Activated CD8-positive, alpha-beta memory T cell treated with anti-CD3 and anti-CD28 coated beads, Interleukin-2, amount 50 U/mL, for 1 hour (primary cell): ENCODE measurements around the gene ASXL2.
"Not testable (repeated sequence)": the region's sequence is repeated elsewhere in the genome, so short reads cannot be mapped to it uniquely, and the experiment has no call there.

Experiments
- DNase-seq: peaks from one replicate; pipeline ENCODE4 v3.0.0-alpha.2; 2020; ENCODE audit errors: extremely low read depth

Gene ASXL2

DNA sequence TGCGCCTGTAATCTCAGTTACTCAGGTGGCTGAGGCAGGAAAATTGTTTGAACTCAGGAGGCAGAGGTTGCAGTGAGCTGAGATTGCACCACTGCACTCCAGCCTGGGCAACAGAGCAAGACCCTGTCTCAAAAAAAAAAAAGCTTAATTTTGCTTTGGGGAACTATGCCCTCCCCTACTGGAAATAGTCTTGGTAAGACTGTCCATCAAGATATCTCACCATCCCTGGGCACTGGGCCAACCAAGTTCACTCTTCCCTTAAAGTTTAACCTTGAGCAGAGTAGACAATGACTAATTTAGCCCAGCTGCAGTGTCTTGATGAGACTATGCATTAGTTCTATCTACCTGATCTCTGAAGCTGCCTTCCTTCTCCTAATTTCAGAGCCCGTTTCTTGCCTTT, 44.7 kb downstream of the ASXL2 start:
- DNase-seq = no peak

DNA sequence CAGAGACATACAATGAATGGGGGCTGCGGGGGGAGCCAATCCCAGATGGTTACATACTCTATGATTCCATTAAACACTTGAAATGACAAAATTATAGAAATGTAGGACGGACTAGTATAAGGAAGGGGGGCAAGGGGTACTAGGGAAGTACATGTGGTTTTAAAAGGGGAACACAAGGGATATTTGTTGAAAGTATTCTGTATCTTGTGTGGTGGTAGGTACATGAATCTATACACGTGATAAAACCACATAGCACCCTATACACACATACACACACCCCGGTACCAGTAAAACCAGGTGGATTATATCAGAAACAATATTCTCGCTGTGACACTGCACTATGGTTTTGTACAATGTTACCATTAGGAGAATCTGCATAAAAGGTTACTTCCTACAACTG, 45.4 kb downstream of the ASXL2 start:
- no peak for DNase-seq

DNA sequence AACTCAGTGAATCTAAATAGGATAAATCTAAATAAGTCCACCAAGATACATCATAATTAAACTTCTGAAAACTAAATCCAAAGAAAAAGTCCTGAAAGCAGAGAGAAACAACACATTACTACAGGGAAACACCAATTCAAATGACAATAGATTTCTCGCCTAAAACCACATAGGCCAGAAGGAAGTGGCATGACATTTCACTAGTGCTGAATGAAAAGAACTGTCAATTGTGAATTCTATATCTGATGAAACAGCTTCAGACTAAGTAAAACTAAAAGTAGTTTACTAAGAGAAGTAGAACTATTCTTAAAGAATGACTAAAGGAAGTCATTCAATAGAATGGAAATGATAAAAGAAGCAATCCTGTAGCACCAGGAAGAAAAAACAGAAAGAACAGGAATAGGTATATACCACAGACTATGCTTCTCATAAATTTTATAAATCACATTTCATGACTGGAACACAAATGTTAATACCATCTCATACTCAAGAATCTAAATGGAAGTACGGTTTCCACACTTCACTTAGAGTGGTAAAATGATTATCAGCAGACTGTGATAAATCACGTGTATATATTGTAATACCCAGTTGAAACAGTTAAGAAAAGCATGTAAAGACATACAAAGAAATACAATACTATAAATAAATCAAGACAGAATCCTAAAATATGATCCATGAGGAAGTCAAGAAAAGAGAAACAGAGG, 46.4 kb downstream of the ASXL2 start:
- no peak for DNase-seq

DNA sequence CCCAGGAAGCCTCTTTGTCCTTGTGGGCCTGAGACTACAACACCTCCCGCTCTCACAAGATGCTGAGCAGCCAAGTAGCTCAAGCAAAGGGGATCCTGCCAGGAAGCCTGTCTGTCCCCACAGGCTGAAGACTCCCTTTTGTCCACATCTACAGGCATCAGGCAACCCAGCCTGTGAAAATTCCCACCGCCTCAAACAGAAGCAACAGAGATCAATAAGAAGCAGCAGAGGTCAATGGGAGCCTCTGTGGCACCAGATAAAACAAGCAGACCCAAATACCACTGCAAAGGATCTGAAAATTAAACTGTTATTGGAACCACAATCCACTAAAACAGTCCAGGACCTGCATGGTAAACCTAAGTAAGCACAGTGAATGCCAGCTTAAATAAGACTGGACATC, 48.5 kb downstream of the ASXL2 start:
- no peak for DNase-seq

DNA sequence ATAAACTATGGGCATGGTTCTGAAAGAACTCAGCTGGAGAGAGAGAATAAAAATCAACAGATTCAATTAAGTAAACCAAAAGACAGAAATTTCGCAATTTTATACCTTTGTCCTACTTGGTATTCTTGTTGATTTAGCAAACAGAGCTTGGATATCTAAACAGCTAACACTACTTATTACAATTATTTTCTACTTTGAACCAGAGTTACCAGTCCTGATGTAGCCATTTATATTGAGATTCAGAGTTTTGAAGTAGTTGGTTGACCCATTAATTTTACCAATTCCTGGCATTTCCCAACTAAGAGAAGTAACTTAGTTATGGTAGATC, 48.9 kb downstream of the ASXL2 start:
- DNase-seq = no peak

DNA sequence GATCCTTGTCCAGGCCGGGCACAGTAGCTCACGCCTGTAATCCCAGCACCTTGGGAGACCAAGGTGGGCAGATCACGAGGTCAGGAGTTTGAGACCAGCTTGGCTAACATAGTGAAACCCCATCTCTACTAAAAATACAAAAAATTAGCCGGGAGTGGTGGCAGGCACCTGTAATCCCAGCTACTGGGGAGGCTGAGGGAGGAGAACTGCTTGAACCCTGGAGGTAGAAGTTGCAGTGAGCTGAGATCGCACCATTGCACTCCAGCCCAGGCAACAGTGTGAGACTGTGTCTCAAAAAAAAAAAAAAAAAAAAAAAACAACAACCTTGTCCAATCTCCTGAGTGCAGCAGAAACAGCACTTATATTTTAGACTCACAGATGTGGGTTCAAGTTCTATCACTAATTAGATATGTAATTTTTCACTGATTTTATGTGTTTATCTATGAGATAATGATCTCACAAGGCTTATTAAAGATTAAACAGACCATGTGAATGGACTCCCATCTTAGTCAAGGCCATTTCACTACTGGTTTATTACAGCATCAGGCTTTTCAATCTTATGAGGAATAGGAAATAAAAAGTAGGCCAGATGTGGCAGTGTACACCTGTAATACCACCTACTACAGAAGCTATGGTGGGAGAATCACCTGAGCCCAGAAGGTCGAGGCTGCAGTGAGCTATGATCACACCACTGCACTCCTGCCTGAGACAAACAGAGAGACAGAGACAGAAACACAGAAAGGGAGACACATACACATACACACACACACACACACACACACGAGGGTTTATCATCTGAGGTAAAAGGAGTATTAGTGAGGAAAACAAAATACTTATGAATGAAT, 49.5 kb downstream of the ASXL2 start:
- not testable (repeated sequence) for DNase-seq

DNA sequence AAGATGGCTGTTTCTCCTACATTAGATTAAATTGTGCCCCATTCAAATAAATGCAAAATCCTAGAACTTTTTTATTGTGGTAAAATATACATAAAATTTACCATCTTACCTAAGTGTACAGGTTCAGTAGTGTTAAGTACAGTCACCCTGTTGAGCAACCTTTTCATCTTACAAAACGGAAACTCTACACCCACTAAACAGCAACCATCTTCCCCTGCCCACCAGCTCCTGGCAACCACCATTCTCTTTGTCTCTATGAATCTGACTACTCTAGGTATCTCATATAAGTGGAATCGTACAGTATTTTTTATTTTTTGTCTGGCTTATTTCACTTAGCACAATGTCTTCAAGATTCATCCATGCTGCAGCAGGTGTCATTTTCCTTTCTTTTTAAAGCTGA, 53.0 kb downstream of the ASXL2 start:
- no peak for DNase-seq

DNA sequence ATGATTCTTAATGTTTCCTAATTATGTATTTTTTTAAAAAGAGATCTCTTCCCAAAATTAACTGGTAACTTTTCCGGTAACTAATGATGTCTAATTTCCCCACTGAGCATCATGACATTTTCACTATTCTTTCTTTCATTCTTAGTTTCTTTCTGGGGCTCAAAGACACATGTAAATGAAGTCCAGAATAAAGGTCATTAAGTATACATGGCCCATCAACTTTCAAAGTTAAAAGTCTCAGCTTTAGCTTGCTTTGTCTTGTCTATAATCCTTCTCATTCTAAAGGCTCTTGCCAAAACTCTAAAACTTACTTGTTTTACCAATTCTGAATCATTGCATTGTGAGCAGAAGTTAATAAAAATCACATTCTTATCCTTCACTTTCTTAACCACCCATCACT, 53.6 kb downstream of the ASXL2 start:
- no peak for DNase-seq

DNA sequence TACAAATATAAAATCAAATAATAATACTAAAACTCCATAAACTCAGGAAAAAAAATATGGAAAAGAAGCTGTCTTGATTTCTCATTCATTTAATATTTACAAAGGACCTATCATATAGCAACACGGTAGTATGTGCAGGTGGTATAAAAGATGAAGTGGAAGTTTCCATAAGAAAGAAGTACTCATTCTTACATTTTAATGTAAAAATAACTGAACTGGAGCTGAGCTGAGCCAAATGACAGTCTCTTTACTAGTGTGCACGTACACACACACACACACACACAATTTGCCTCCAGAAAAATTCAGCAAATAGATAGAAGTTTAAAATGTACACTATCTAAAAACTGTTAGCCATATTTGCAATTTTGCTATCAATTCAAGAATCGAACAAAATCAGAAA, 54.1 kb downstream of the ASXL2 start:
- no peak for DNase-seq

DNA sequence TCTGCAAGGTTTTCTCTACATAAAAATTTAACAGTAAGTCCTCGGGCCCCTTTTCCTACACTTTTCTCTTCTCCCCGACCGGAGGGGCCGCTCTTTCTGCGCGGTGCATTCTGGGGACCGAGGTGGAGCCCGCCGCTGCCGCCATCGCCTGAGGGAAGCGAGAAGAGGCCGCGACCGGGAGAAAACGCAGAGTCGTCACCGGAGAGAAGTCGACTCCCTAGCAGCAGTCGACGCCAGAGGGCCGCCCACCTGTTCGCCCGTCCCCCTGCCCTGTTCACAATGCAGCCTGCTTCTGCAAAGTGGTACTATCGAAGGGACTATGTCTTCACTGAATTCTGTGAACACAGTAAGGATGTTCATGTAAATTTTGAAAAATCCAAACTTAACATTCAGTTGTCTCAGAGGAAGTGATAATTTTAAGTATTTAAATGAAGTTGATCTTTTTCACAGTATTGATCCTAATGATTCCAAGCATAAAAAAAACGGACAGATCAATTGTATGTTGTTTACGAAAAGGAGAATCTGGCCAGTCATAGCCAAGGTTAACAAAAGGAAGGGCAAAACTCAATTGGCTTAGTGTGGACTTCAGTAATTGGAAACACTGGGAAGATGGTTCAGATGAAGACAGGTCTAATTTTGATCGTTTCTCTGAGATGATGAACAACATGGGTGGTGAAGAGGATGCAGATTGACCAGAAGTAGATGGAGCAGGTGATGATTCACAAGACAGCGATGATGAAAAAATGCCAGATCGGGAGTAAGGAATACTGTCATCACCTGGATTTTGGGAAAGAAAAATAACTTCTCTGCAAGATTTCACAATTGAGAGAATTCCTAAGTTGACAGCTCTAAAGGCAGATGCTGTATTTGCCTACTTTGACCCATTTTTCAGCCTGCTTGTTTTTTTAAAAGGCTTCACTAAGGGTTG, 55.8 kb downstream of the ASXL2 start:
- DNase-seq = peak; percentile 22

DNA sequence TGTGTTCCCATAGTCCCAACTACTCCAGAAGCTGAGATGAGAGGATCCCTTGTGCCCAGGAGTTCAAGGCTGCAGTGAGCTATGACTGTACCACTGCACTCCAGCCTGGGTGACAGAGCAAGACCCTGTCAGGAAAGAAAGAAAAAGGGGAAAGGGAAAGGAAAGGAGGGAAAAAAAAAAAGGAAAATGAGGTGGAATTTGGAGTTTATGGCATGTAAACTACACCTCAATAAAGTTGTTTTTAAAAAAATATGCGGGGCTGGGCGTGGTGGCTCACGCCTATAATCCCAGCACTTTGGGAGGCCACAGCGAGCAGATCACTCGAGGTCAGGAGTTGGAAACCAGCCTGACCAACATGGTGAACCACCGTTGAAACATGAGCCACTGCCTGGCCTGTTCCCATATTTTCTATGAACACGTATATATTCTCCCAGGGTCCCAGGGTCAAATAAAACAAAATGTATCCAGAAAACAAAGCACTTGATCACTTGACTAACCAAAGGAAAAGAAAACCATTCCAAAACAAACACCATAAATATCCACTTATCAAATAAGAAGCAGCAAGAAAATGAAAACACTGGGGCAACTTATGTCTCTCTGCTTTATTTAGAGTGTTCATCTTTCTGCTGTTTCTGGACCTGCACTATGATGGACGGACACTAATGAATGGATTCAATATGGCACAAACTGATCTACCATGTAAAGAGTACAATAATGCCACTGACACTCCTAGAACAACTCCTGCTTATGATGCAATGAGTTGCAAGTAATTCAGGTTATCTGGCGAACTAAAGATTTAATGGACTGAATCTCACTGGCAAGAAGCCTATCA, 56.8 kb downstream of the ASXL2 start:
- no peak for DNase-seq

DNA sequence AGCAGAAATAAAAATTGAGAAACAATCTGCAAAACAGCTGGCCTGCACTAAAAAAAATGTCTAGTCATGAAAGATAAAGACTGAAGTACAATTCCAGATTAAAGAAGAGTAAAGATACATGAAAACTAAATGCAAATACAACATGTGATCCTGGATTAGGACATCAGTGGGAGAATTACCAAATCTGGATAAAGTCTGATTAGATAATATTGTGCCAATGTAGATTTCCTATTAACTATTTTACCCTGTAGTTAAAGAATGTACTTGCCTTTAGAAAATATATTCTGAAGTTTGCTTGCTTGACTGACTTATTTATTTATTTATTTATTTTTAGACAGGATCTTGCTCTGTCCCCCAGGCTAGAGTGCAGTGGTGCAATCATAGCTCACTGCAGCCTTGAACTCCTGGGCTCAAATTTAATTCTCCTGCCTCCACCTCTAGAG, 58.7 kb downstream of the ASXL2 start:
- DNase-seq = no peak

DNA sequence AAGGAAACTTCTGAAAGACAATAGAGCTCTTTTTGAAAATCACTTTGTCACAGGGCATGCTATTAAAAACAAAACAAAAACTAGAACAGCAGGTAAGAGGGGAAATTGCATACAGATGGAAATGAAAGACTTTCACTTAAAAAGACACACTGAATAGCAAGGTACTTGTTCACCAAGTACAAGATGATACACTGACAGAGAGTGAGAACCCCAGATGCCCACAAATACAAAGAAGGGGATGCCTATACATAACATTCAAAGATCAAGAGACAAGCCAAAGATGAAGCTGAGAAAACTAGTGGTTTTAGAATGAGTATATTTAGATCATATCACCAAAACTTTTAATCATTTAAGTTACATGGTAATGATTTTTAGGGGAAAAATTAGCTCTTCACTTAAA, 60.7 kb downstream of the ASXL2 start:
- DNase-seq = no peak

DNA sequence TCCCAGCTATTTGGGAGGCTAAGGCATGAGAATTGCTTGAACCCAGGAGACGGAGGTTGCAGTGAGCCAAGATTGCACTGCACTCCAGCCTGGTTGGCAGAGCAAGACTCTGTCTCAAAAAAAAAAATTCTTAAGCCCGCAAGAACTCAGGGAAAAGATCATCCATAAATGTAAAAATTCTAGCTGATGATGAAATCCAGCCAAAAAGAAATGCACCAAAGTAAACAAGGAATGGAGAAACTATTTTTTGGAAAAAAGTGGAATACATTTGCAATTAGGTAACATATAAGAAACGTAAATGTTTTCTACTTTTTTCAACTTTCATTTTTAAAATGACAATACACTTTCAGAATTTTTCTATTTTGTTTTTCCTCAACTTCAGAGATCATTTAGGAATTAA, 61.3 kb downstream of the ASXL2 start:
- DNase-seq = no peak

DNA sequence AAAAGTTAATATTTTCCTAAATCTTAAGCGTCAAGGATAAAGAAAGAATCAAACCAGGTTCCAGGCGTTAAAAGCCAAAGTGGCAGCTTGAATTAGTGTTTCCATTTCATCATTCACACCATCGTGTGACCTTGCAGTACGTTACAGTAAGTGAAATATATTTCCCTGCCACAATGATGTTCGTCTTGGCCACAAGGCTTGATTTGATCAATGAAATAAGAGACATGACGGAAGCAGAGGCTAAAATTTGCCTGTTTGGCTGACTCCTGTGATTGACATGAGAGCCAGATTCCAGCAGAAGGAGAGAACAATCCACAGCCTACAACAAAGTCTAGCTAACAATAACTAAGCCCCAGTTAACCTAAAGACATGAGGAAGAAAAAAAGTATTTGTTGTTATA, 62.0 kb downstream of the ASXL2 start:
- DNase-seq = no peak

DNA sequence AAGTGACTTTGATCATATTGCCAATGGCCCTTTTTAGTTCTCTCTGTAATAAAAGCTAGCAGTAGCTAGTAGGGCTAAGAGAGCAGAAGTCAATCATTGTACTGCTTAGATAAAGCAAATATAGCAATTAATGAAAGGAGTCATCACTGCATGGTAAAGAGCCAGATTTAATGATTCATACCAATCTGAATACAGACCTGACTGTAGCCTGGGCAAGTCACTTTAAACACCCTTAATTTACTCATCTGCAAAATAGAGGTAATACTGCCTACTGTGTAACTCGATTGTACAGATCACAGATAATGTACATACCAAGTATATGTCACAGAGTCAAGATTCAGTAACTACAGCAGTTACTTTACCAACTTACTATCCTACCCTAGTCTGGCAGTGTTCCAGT, 63.6 kb downstream of the ASXL2 start:
- no peak for DNase-seq

DNA sequence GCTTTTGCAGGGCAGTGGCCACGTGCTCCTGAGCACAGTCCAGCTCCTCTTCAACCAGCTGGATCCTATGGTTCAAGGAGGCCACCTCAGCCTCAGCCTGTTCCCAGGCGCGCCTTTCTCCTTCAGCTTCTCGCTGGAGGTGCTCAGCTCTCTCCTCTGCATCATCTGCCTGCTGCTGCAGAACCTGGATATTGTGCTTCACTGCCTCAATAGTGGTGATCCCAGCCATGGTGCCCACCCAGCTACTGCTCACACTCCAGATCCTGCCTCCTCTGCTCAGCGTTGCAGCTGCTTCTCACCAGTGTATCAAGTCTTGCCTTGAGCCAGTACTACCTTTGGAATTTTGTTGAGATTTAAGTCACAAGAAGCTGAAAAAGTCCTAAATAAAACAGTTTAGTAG, 67.9 kb downstream of the ASXL2 start:
- DNase-seq = no peak

DNA sequence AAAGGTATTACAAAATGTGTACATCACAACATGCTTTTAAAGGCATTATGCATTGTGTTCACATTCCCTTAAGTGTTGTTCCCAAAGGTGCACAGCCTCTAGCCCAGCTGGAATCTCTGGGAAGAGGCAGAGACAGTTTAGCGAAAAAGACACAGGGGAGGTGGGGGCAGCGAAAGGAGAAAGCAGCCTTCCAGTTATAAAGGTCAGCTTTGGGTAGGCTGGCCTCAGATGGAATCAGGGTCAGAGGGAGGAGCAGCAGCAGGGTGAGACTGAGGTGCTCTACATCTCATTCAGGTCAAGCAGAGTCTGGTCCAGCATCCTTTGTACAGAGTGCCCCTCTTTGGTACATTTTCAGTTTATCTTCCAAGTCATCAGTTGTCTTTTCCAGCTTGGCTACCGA, 68.6 kb downstream of the ASXL2 start:
- DNase-seq = no peak

DNA sequence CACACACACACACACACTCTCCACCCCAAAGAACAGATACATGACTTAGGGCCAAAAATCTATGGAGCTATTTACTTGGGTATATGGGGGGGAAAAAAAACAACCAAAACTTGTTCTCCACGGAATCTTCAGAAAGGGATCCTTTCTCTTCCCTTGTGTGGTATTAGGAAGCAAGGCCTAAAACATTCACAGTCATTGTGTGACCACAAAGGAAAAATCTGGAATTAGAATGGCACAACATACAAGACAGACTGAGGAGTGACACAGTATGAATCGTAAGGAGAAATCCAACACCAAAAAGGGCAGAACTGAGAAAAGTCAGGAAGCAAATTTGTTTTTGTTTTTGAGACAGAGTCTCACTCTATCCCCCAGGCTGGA, 70.3 kb downstream of the ASXL2 start:
- DNase-seq = no peak

DNA sequence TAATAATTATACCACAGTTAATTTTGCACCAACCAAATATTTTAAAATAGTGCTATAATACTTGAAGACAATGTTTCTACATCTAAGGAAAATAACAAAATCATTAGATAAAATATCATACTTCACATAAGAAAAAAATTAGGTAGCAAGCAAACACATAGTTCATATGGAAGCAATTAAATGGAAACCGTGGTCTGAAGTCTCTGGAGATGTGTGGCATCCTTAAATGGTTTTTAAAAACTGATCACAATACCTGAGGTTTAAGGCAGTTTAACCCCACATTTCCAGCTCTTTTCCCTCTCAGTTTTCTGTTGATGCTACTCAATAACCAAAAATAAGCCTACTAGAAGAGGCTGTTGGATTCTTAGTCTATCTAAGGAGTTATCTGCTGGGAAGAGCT, 71.3 kb downstream of the ASXL2 start:
- DNase-seq = no peak

DNA sequence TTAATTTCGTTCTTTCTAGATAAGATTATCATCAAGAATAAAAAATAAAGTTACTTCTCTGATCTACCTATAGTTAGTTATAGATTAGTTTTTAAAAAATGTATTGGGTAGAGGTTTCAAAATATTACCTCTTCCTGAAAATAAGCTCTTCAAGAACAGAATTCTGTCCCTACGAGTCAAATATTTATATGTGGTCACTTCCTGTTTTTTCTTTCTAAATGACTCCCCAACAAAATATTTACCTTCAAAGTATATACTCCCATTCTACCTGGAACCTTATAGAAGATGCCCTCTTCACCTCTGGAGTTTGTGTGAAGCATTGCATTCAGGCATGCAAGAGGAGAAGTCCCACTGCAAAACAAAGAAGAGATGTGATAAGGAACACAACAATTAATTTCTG, 72.3 kb downstream of the ASXL2 start:
- no peak for DNase-seq

DNA sequence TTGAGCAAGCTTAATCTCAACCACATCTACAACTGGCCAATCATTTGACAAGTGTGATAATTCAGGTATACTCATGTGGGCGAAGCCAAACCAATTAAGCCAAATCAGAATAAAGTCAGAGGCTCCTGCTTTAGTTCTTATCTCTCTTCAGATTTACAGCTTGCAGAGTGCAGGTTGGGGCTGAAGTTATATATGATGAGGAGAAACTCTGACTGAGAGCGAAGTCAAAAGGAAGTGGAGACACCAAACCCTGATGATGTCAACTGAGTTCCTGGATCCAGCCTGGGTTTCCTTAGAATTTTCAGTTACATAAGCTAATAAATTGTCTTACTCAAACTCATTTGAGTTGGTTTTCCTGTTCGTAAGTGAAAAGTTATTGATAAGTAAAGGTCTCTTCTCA, 73.9 kb downstream of the ASXL2 start:
- DNase-seq = no peak
